ENCODE data around the gene ARHGAP44. TPM values are rescaled to one million over a fixed set of nuclear protein-coding genes. Genes with fewer than 3 reads are reported as not detected.

Gene ARHGAP44
- total and polyA plus RNA-seq, 8 donors: 2.8 to 239 (median 7.4) TPM

DNA sequence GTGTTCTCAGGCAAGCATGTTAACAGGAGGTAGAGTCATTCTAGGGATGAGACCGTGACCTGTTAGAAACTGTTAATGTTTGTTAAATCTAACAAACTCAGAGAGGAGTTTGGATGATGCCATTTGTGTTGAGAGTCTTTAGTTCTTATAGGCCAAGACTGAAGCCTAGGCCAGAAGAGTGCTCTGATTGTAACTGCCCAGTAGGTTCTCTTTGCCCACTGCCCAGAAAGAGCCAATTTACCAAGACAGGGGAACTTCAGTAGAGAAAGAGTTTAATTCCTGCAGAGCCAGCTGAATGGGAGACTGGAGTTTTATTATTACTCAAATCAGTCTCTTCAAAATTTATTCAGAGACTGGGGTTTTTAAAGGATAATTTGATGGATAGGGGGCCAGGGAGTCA lies 42.5 kb downstream of the ARHGAP44 start:
- Histone ChIP-seq H3K36me3 (no peaks in the 10 kb centered on the region), H3K9me3 (peaks cover 0 to 31% (median 19%) of the 10 kb centered on the region in 4 donors), H3K27me3 (no peaks in the 10 kb centered on the region), H3K4me3 (no peak overlapping the region), H3K4me1 (no peaks in the 10 kb centered on the region), H3K27ac (no peak overlapping the region)
- WGBS, 5 donors: 86 to 100% (median 97%) methylated on average over 1 of the region's 1 CpG
- intact Hi-C loops (cut with DNase I; ENCODE audit: low total_unique reads): no loop called here
- TF ChIP-seq POLR2A (IDR thresholded peaks at IDR 0.05): no peak
- TF ChIP-seq, protein P1, sequence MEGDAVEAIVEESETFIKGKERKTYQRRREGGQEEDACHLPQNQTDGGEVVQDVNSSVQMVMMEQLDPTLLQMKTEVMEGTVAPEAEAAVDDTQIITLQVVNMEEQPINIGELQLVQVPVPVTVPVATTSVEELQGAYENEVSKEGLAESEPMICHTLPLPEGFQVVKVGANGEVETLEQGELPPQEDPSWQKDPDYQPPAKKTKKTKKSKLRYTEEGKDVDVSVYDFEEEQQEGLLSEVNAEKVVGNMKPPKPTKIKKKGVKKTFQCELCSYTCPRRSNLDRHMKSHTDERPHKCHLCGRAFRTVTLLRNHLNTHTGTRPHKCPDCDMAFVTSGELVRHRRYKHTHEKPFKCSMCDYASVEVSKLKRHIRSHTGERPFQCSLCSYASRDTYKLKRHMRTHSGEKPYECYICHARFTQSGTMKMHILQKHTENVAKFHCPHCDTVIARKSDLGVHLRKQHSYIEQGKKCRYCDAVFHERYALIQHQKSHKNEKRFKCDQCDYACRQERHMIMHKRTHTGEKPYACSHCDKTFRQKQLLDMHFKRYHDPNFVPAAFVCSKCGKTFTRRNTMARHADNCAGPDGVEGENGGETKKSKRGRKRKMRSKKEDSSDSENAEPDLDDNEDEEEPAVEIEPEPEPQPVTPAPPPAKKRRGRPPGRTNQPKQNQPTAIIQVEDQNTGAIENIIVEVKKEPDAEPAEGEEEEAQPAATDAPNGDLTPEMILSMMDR (IDR thresholded peaks at IDR 0.05): no peak
- no peak for TF ChIP-seq EP300 (IDR thresholded peaks at IDR 0.05)
- no peak for TF ChIP-seq POLR2AphosphoS5 (IDR thresholded peaks at IDR 0.05)
- no peak for DNase-seq

DNA sequence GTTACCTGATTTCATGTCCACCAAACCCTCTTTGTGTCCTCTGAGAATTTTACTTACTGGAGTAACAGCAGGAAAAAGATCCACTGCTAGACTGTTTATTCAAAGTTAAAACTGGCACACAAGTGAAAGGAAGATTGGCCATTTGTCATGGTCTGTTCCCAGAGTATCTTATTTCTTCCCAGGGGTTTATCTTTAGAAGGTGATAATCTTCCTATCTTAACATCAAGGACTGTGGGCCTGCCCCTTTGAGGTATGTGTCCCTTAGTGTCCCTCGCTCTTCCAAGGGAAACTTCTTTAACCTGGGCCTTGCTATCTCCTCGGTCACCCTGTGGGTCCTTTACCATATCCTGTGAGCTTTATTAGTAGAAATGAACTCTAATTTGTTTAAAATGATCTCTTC lies 49.7 kb downstream of the ARHGAP44 start:
- Histone ChIP-seq H3K4me3 (no peak overlapping the region), H3K36me3 (no peaks in the 10 kb centered on the region), H3K27ac (no peak overlapping the region), H3K4me1 (no peaks in the 10 kb centered on the region), H3K9me3 (peaks cover 0 to 3% (median 0%) of the 10 kb centered on the region in 4 donors), H3K27me3 (no peaks in the 10 kb centered on the region)
- TF ChIP-seq, protein P1 (IDR thresholded peaks at IDR 0.05): no peak
- no peak for TF ChIP-seq POLR2A (IDR thresholded peaks at IDR 0.05)
- no peak for TF ChIP-seq POLR2AphosphoS5 (IDR thresholded peaks at IDR 0.05)
- TF ChIP-seq EP300 (IDR thresholded peaks at IDR 0.05): no peak
- intact Hi-C loops (cut with DNase I; ENCODE audit: low total_unique reads): no loop called here
- no peak for DNase-seq
- WGBS, 5 donors: 81 to 89% (median 86%) methylated on average over 2 of the region's 2 CpGs

DNA sequence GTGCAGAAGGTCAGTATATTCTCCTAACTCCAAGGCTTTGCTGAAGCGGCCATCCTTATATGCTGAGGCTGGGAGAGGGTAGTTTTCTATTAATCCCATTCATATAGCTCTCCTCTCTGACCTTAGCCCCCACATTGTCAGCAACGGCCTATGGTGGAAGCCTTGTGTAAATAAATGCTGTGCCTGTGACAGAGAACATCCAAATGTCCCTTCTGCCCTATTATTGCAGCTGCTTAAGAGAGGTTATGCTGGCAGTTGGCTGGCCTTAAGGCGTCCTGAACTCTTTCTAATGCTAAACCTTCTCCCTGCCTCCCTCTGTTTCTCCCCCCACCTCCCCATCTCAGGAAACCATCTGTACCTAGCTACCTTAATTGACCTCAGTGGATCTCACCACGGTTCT lies 53.6 kb downstream of the ARHGAP44 start:
- no peaks in the 10 kb centered on the region for H3K4me1 ChIP-seq

DNA sequence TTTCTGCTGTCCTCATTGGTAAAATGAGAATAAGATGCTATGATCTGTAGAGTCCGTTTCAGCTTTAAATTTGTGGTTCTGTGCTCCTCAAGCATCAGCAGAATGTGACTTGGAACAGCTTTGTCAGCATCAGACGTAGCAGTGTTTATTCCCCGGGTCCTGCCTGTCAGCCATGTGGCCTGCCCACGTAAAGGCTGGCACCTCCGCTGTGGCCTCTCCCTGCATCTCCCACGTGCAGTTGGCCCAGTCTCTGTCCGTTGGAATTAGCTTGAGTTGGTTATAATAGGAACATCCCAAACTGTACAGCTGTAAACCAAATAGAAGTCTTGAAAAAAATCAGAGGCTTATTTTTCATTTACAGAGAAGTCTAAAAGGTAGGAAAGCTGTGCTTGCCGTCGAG lies 61.7 kb downstream of the ARHGAP44 start:
- TF ChIP-seq POLR2A (IDR thresholded peaks at IDR 0.05) (no peak), POLR2AphosphoS5 (IDR thresholded peaks at IDR 0.05) (no peak), EP300 (IDR thresholded peaks at IDR 0.05) (no peak)
- TF ChIP-seq, protein P1 (IDR thresholded peaks at IDR 0.05): no peak
- no peaks in the 10 kb centered on the region for H3K9me3 ChIP-seq
- no peak for DNase-seq
- no peaks in the 10 kb centered on the region for H3K27me3 ChIP-seq
- intact Hi-C loops (cut with DNase I; ENCODE audit: low total_unique reads): no loop called here
- H3K4me3 ChIP-seq: no peak overlapping the region
- 86 to 96% (median 92%) methylated on average over 9 of the region's 9 CpGs for WGBS, 5 donors
- H3K36me3 ChIP-seq: no peaks in the 10 kb centered on the region
- no peak overlapping the region for H3K27ac ChIP-seq
- peaks cover 0 to 10% (median 0%) of the 10 kb centered on the region in 4 donors for H3K4me1 ChIP-seq

More for the DNA sequence above, 53.6 kb downstream of the ARHGAP44 start:
- no peak overlapping the region for H3K27ac ChIP-seq
- peaks cover 0 to 5% (median 0%) of the 10 kb centered on the region in 4 donors for H3K9me3 ChIP-seq
- WGBS, 5 donors: 65 to 77% (median 70%) methylated on average over 4 of the region's 4 CpGs
- no peaks in the 10 kb centered on the region for H3K36me3 ChIP-seq
- DNase-seq: no peak
- TF ChIP-seq, protein P1 (IDR thresholded peaks at IDR 0.05): no peak
- TF ChIP-seq POLR2A (IDR thresholded peaks at IDR 0.05): no peak
- TF ChIP-seq POLR2AphosphoS5 (IDR thresholded peaks at IDR 0.05): no peak
- no peak for TF ChIP-seq EP300 (IDR thresholded peaks at IDR 0.05)
- H3K4me3 ChIP-seq: no peak overlapping the region
- intact Hi-C loops (cut with DNase I; ENCODE audit: low total_unique reads): no loop called here
- no peaks in the 10 kb centered on the region for H3K27me3 ChIP-seq

Data from stomach (tissue), 9 donors.